ENCODE results near the gene SYTL3. TPM values are rescaled to one million over a fixed set of nuclear protein-coding genes. Genes with fewer than 3 reads are reported as not detected.
A peak's percentile ranks its signal among the peaks of the same experiment; 100 is the strongest.

Gene SYTL3
- total and polyA plus RNA-seq, 9 of the 15 experiments (the other 6 are each of a cell fraction or from before 2014, with no cell fraction given) = 0.04 to 0.46 (median 0.17) TPM; not detected in 1

DNA sequence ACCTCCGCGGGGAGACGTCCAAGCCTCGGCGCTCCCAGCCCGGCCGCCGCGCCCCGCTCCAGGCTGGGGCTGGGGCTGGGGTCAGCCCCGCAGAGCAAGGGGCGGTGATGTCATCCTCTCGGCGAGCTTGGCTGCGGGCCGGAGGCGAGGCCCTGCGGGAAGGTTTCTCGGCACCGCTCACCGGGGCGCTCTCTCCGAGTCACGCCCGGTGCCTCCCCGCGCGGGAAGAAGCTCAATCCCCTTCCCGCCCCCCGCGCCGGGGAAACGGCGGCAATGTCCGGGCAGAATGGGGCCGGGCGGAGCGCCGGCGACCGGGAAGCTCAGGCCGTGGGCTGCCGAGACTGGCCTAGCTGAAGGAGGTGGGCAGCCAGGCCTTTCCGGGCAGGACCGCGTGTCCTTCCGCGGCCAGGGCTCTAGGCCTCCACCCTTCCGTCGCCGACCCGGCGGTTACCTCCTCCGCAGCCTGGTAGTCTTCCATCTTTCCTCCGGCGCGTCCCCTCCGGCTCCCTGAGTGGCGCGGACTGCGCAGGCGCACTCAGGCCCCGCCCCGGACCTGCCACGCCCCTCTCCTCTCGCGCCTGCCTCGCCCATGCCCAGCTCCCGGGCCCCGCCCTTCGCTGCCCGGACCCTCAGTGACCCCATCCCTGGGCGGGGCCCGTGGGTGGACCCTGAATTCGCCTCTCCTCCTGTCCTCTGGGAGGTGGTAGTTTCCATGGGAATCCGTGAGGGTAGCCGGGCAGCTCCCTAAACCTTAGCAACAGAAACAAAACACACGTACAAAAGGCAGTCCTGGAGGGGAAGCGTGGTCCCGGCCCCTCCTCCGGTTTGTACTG is 5.4 kb upstream of the SYTL3 start, which contains the start of gene DYNLT1 (continued):
- TF ChIP-seq, protein P1, sequence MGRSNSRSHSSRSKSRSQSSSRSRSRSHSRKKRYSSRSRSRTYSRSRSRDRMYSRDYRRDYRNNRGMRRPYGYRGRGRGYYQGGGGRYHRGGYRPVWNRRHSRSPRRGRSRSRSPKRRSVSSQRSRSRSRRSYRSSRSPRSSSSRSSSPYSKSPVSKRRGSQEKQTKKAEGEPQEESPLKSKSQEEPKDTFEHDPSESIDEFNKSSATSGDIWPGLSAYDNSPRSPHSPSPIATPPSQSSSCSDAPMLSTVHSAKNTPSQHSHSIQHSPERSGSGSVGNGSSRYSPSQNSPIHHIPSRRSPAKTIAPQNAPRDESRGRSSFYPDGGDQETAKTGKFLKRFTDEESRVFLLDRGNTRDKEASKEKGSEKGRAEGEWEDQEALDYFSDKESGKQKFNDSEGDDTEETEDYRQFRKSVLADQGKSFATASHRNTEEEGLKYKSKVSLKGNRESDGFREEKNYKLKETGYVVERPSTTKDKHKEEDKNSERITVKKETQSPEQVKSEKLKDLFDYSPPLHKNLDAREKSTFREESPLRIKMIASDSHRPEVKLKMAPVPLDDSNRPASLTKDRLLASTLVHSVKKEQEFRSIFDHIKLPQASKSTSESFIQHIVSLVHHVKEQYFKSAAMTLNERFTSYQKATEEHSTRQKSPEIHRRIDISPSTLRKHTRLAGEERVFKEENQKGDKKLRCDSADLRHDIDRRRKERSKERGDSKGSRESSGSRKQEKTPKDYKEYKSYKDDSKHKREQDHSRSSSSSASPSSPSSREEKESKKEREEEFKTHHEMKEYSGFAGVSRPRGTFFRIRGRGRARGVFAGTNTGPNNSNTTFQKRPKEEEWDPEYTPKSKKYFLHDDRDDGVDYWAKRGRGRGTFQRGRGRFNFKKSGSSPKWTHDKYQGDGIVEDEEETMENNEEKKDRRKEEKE (IDR thresholded peaks at IDR 0.05; ENCODE audit: borderline replicate concordance in 1 of 2, control insufficient read depth in 1 of 2, low read depth in 2 of 2, low read length in 1 of 2) = no peak
- TF ChIP-seq POLR2A (conservative IDR thresholded peaks at IDR 0.05) = peak; percentile 98
- no peak for TF ChIP-seq ZNF717 (CRISPR knock-in tag; IDR thresholded peaks at IDR 0.05)
- TF ChIP-seq, protein P2, sequence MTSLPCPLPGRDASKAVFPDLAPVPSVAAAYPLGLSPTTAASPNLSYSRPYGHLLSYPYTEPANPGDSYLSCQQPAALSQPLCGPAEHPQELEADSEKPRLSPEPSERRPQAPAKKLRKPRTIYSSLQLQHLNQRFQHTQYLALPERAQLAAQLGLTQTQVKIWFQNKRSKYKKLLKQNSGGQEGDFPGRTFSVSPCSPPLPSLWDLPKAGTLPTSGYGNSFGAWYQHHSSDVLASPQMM (CRISPR knock-in tag; IDR thresholded peaks at IDR 0.05) = no peak
- TF ChIP-seq, protein P3, sequence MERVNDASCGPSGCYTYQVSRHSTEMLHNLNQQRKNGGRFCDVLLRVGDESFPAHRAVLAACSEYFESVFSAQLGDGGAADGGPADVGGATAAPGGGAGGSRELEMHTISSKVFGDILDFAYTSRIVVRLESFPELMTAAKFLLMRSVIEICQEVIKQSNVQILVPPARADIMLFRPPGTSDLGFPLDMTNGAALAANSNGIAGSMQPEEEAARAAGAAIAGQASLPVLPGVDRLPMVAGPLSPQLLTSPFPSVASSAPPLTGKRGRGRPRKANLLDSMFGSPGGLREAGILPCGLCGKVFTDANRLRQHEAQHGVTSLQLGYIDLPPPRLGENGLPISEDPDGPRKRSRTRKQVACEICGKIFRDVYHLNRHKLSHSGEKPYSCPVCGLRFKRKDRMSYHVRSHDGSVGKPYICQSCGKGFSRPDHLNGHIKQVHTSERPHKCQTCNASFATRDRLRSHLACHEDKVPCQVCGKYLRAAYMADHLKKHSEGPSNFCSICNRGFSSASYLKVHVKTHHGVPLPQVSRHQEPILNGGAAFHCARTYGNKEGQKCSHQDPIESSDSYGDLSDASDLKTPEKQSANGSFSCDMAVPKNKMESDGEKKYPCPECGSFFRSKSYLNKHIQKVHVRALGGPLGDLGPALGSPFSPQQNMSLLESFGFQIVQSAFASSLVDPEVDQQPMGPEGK (CRISPR knock-in tag; IDR thresholded peaks at IDR 0.05; ENCODE audit: borderline replicate concordance) = no peak
- peak in 1 of 2 experiments; percentile 27; a peak in 1 of 3 replicates for TF ChIP-seq CBX3 (IDR thresholded peaks at IDR 0.05; ENCODE audit: borderline replicate concordance in 1 of 2, low read length in 2 of 2)
- 0 out of 2 replicates have a peak, but pooled peaks have one; percentile 14 for TF ChIP-seq TRIM28 (IDR thresholded peaks at IDR 0.05)
- peak; percentile 77; the same call in 1 of the 2 replicates for TF ChIP-seq FOXJ2 (tag; IDR thresholded peaks at IDR 0.05)
- TF ChIP-seq NFIX (CRISPR knock-in tag; IDR thresholded peaks at IDR 0.05; ENCODE audit: low read depth) = no peak
- TF ChIP-seq PURB (CRISPR knock-in tag; IDR thresholded peaks at IDR 0.05; ENCODE audit: low read depth) = no peak
- no peak for TF ChIP-seq ZNF217 (CRISPR knock-in tag; IDR thresholded peaks at IDR 0.05)
- no peak for TF ChIP-seq ZNF655 (CRISPR knock-in tag; IDR thresholded peaks at IDR 0.05)
- peak; percentile 33; the same call in 1 of the 2 replicates for TF ChIP-seq FOSL1 (tag; conservative IDR thresholded peaks at IDR 0.05)
- no peak for TF ChIP-seq ARHGAP35 (IDR thresholded peaks at IDR 0.05; ENCODE audit: partially characterized antibody)
- peak in 1 of 2 experiments; percentile 79; a peak in 2 of 4 replicates for TF ChIP-seq TEAD1 (CRISPR knock-in tag; IDR thresholded peaks at IDR 0.05)
- TF ChIP-seq MYNN (IDR thresholded peaks at IDR 0.05) = no peak; the same call in 1 of the 2 replicates
- no peak; the same call in 1 of the 2 replicates for TF ChIP-seq MYNN (CRISPR knock-in tag; IDR thresholded peaks at IDR 0.05)
- no peak for TF ChIP-seq HMBOX1 (IDR thresholded peaks at IDR 0.05)
- TF ChIP-seq TAF7 (tag; IDR thresholded peaks at IDR 0.05) = peak; percentile 53; the same call in 1 of the 2 replicates
- TF ChIP-seq EP300 (IDR thresholded peaks at IDR 0.05; ENCODE audit: low read length) = no peak

All from K562 (cell line).